ENCODE data around the gene KRT71.

KRT71 gene

GRCh38 chr12:52557476-52557875 is 4.5 kb upstream of the KRT71 start:
- Histone ChIP-seq H3K4me3 (replicated peaks; ENCODE audit: low read depth, low read length) (no peak overlapping the region), H3K36me3 (ENCODE audit: control insufficient read depth, insufficient read depth, low read length) (no peaks in the 10 kb centered on the region), H3K27me3 (replicated peaks; ENCODE audit: control insufficient read depth, insufficient read depth, low read length) (peaks cover 1% of the 10 kb centered on the region)
- TF ChIP-seq, protein P1, sequence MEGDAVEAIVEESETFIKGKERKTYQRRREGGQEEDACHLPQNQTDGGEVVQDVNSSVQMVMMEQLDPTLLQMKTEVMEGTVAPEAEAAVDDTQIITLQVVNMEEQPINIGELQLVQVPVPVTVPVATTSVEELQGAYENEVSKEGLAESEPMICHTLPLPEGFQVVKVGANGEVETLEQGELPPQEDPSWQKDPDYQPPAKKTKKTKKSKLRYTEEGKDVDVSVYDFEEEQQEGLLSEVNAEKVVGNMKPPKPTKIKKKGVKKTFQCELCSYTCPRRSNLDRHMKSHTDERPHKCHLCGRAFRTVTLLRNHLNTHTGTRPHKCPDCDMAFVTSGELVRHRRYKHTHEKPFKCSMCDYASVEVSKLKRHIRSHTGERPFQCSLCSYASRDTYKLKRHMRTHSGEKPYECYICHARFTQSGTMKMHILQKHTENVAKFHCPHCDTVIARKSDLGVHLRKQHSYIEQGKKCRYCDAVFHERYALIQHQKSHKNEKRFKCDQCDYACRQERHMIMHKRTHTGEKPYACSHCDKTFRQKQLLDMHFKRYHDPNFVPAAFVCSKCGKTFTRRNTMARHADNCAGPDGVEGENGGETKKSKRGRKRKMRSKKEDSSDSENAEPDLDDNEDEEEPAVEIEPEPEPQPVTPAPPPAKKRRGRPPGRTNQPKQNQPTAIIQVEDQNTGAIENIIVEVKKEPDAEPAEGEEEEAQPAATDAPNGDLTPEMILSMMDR (IDR thresholded peaks at IDR 0.05; ENCODE audit: insufficient read depth, low read length, poor library complexity, severe bottlenecking): no peak
- no peak for DNase-seq (ENCODE audit: extremely low read depth, insufficient read length)

DNA sequence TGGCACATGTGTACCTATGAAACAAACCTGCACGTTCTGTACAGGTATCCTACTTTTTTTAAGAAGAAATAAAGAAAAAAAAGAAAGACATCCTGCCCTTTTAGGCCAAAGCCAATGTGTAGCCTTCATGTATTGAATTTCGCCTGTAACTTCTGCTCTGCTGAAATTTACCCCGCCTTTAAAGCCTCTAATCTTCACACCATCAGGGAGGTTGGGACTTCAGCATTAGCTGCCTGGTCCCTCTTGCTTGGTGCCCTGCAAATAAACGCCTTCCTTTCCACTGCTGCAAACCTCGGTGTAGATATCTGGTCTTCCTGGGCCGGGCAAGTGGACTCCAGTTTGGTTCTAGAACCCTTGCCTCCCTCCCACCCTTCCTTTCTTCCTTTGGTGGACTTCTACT is 2.6 kb upstream of the KRT71 start:
- Histone ChIP-seq H3K4me3 (replicated peaks; ENCODE audit: low read depth, low read length) (no peak overlapping the region), H3K27me3 (replicated peaks; ENCODE audit: control insufficient read depth, insufficient read depth, low read length) (peaks cover 1% of the 10 kb centered on the region), H3K36me3 (ENCODE audit: control insufficient read depth, insufficient read depth, low read length) (no peaks in the 10 kb centered on the region)
- no peak for DNase-seq (ENCODE audit: extremely low read depth, insufficient read length)
- TF ChIP-seq, protein P1 (IDR thresholded peaks at IDR 0.05; ENCODE audit: insufficient read depth, low read length, poor library complexity, severe bottlenecking): no peak

GRCh38 chr12:52552055-52552454 is 890 bp downstream of the KRT71 start:
- peaks cover 6% of the 10 kb centered on the region for H3K27me3 ChIP-seq (replicated peaks; ENCODE audit: control insufficient read depth, insufficient read depth, low read length)
- H3K36me3 ChIP-seq (ENCODE audit: control insufficient read depth, insufficient read depth, low read length): no peaks in the 10 kb centered on the region
- TF ChIP-seq, protein P1 (IDR thresholded peaks at IDR 0.05; ENCODE audit: insufficient read depth, low read length, poor library complexity, severe bottlenecking): no peak
- H3K4me3 ChIP-seq (replicated peaks; ENCODE audit: low read depth, low read length): no peak overlapping the region
- no peak for DNase-seq (ENCODE audit: extremely low read depth, insufficient read length)

- no peak for DNase-seq (ENCODE audit: extremely low read depth, insufficient read length)
- no peak overlapping the region for H3K4me3 ChIP-seq (replicated peaks; ENCODE audit: low read depth, low read length)
- TF ChIP-seq, protein P1 (IDR thresholded peaks at IDR 0.05; ENCODE audit: insufficient read depth, low read length, poor library complexity, severe bottlenecking): no peak
- peaks cover 6% of the 10 kb centered on the region for H3K27me3 ChIP-seq (replicated peaks; ENCODE audit: control insufficient read depth, insufficient read depth, low read length)
- no peaks in the 10 kb centered on the region for H3K36me3 ChIP-seq (ENCODE audit: control insufficient read depth, insufficient read depth, low read length)
These were observed 1.6 kb downstream of the KRT71 start for GRCh38 chr12:52551216-52551865.

DNA sequence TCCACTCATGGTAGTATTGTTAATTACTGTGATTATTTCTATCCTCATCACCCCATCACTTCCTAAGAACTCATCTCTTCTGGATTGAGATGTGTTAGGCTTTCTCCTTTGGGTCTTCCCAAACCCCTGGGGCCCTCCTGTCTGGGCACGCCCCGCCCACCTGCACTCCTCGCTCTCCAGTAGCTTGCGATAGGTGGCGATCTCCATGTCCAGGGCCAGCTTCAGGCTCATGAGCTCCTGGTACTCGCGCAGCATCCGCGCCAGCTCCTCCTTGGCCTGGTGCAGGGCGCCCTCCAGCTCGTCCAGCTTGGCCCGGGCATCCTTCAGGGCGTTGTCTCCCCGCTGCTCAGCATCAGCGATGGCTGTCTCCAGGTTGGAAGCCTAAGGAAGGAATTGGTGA is 6.8 kb downstream of the KRT71 start:
- TF ChIP-seq, protein P1 (IDR thresholded peaks at IDR 0.05; ENCODE audit: insufficient read depth, low read length, poor library complexity, severe bottlenecking): no peak
- no peak overlapping the region for H3K4me3 ChIP-seq (replicated peaks; ENCODE audit: low read depth, low read length)
- peaks cover 7% of the 10 kb centered on the region for H3K27me3 ChIP-seq (replicated peaks; ENCODE audit: control insufficient read depth, insufficient read depth, low read length)
- DNase-seq (ENCODE audit: extremely low read depth, insufficient read length): no peak
- H3K36me3 ChIP-seq (ENCODE audit: control insufficient read depth, insufficient read depth, low read length): no peaks in the 10 kb centered on the region

Measured in GM06990 (cell line).